A549 (cell line): ENCODE results near the gene NSG2. TPM values are rescaled to one million over a fixed set of nuclear protein-coding genes. Genes with fewer than 3 reads are reported as not detected.

Source experiments
- ATAC-seq, 2 experiments: fragments of 200-7000 bp in 1 of 2; fragments of >200 bp in 1 of 2; cut with Nextera tagmentation in 1 of 2; cut with Tn5 transposase in 1 of 2; 3 replicates each; pipeline versions ENCODE4 v1.8.0 to v1.9.1; 2018 to 2020; ENCODE audit warnings: mild to moderate bottlenecking in 1 of 2, moderate library complexity in 1 of 2
- CTCF ChIA-PET: fragments of 300-600 bp; sonication (Branson Sonifier 250); formaldehyde crosslinking; extraction: SDS; loops from one replicate; lab custom pipeline; 2021; ENCODE audit warnings: antibody characterized with exemption, inconsistent platforms; lab: Yijun Ruan, JAX
- POLR2A ChIA-PET: fragments of 350-600 bp; formaldehyde crosslinking; extraction: SDS; loops from one replicate; lab custom pipeline; 2021; ENCODE audit warnings: antibody characterized with exemption, inconsistent platforms; lab: Yijun Ruan, JAX
- DNase-seq, 2 experiments: peaks; one replicate each; pipeline versions ENCODE4 v3.0.0 to v3.0.0-alpha.2; 2011 to 2016; ENCODE audit warnings: low read depth in 1 of 2, low spot score in 1 of 2
- FAIRE-seq: peaks from 2 replicates; lab custom pipeline; 2011; peaks lifted over from hg19 to GRCh38; lab: Jason Lieb, UNC
- H3K27ac ChIP-seq, 2 experiments: fragments of >200 bp; sonication (Bioruptor Twin); formaldehyde crosslinking; 3 replicates each; pipeline ENCODE4 v1.5.1; 2016 to 2017
- H3K4me1 ChIP-seq: fragments of >200 bp; sonication (Bioruptor Twin); formaldehyde crosslinking; 3 replicates; pipeline ENCODE4 v1.6.1; 2016
- H3K4me2 ChIP-seq: fragments of >200 bp; sonication (Bioruptor Twin); formaldehyde crosslinking; 3 replicates; pipeline ENCODE4 v1.6.1; 2016
- H3K4me3 ChIP-seq: fragments of >200 bp; sonication (Bioruptor Twin); formaldehyde crosslinking; 3 replicates; pipeline ENCODE4 v1.5.1; 2016
- H3K9me3 ChIP-seq: fragments of >200 bp; sonication (Bioruptor Twin); formaldehyde crosslinking; 3 replicates; pipeline ENCODE4 v1.6.1; 2016
- CBX8 ChIP-seq: fragments of 200-600 bp; sonication (generic); IDR thresholded peaks from 2 replicates; pipeline ENCODE4 v1.6.1; 2016
- CEBPB ChIP-seq, 2 experiments: fragments of >200 bp in 1 of 2; sonication (Bioruptor Twin) in 1 of 2; formaldehyde crosslinking in 1 of 2; IDR thresholded peaks; 2 replicates each; pipeline ENCODE4 v1.6.1; 2012 to 2016
- EHMT2 ChIP-seq: fragments of 200-600 bp; sonication (generic); IDR thresholded peaks from 2 replicates; pipeline ENCODE4 v1.6.1; 2016; ENCODE audit warnings: antibody characterized with exemption, low read depth, mild to moderate bottlenecking, moderate library complexity
- HDAC2 ChIP-seq: fragments of 200-600 bp; sonication (generic); IDR thresholded peaks from 2 replicates; pipeline ENCODE4 v1.6.1; 2016
- HOXA7 ChIP-seq: fragments of 250-450 bp; sonication (Bioruptor Pico); IDR thresholded peaks from 2 replicates; pipeline ENCODE4 v1.5.0; 2020; ENCODE audit warnings: mild to moderate bottlenecking, moderate library complexity
- JUN ChIP-seq, 2 experiments: fragments of >200 bp; sonication (Bioruptor Twin); formaldehyde crosslinking; IDR thresholded peaks; 2 replicates in 1 of 2; 3 replicates in 1 of 2; pipeline ENCODE4 v1.6.1; 2016 to 2017
- KDM5A ChIP-seq: fragments of 200-600 bp; sonication (generic); IDR thresholded peaks from 2 replicates; pipeline ENCODE4 v1.6.1; 2016; ENCODE audit warnings: antibody characterized with exemption, mild to moderate bottlenecking
- MAFK ChIP-seq: fragments of 450-650 bp; IDR thresholded peaks from 2 replicates; pipeline ENCODE4 v1.6.1; 2014; ENCODE audit not compliant: partially characterized antibody
- NFE2L2 ChIP-seq: fragments of 150-350 bp; conservative IDR thresholded peaks from 2 replicates; pipeline ENCODE4 v1.6.1; 2014; ENCODE audit warnings: low read length
- PHF8 ChIP-seq: fragments of 200-600 bp; sonication (generic); IDR thresholded peaks from 2 replicates; pipeline ENCODE4 v1.6.1; 2016; ENCODE audit warnings: low read depth, mild to moderate bottlenecking, antibody characterized with exemption, moderate library complexity, borderline replicate concordance
- POLR2A ChIP-seq: IDR thresholded peaks from 2 replicates; pipeline ENCODE4 v1.6.1; 2012; ENCODE audit warnings: mild to moderate bottlenecking, low read length
- RAD21 ChIP-seq, 2 experiments: fragments of >200 bp in 1 of 2; sonication (Bioruptor Twin) in 1 of 2; formaldehyde crosslinking in 1 of 2; IDR thresholded peaks in 1 of 2; conservative IDR thresholded peaks in 1 of 2; 2 replicates in 1 of 2; 3 replicates in 1 of 2; pipeline ENCODE4 v1.6.1; 2012 to 2018; ENCODE audit warnings: inconsistent platforms in 1 of 2
- SMC3 ChIP-seq: fragments of >200 bp; sonication (Bioruptor Twin); formaldehyde crosslinking; IDR thresholded peaks from 3 replicates; pipeline ENCODE4 v1.6.1; 2018; ENCODE audit warnings: inconsistent platforms
- TP53 ChIP-seq: fragments of 250-450 bp; sonication (Bioruptor Pico); IDR thresholded peaks from 2 replicates; pipeline ENCODE4 v1.5.0; 2021; ENCODE audit warnings: mild to moderate bottlenecking, moderate library complexity
- ZSCAN20 ChIP-seq: fragments of 250-450 bp; sonication (Bioruptor Pico); IDR thresholded peaks from 2 replicates; pipeline ENCODE4 v1.8.0; 2022; ENCODE audit warnings: mild to moderate bottlenecking, moderate library complexity
- WGBS: methylation state at CpG from one replicate; pipeline ENCODE4 v1.1.6; 2017; ENCODE audit errors: missing lambda C conversion rate; 5-methylcytosine and 5-hydroxymethylcytosine counted together
- polyA plus RNA-seq, 4 experiments: library from polyadenylated mRNA; depleted of rRNA in 3 of 4; stranded (reverse); fragments of >200 nt; fragmentation: RNase III in 1 of 4; extraction: RNeasy Plus Mini Kit Qiagen cat#74134 plus additional on column Dnase treatment in 1 of 4; gene quantifications; 2 replicates in 3 of 4; 3 replicates in 1 of 4; pipeline ENCODE4 v1.2.3, GENCODE V29; 2011 to 2017
- TF ChIP-seq, protein P1 (sequence below): fragments of >200 bp; sonication (Bioruptor Twin); formaldehyde crosslinking; IDR thresholded peaks from 2 replicates; pipeline ENCODE4 v1.6.1; 2016
- TF ChIP-seq, protein P2 (sequence below): IDR thresholded peaks from 2 replicates; pipeline ENCODE4 v1.6.1; 2012
- TF ChIP-seq, protein P3 (sequence below): fragments of >200 bp; sonication (Bioruptor Twin); formaldehyde crosslinking; IDR thresholded peaks from 3 replicates; pipeline ENCODE4 v1.6.1; 2016
- TF ChIP-seq, protein P4 (sequence below): fragments of 150-350 bp; IDR thresholded peaks from 2 replicates; pipeline ENCODE4 v1.6.1; 2014; ENCODE audit warnings: low read depth, mild to moderate bottlenecking, low read length

NSG2 gene
- polyA plus RNA-seq, 2 of the 4 experiments (the other 2 are of a cell fraction): 0.06 TPM; not detected in 1

DNA sequence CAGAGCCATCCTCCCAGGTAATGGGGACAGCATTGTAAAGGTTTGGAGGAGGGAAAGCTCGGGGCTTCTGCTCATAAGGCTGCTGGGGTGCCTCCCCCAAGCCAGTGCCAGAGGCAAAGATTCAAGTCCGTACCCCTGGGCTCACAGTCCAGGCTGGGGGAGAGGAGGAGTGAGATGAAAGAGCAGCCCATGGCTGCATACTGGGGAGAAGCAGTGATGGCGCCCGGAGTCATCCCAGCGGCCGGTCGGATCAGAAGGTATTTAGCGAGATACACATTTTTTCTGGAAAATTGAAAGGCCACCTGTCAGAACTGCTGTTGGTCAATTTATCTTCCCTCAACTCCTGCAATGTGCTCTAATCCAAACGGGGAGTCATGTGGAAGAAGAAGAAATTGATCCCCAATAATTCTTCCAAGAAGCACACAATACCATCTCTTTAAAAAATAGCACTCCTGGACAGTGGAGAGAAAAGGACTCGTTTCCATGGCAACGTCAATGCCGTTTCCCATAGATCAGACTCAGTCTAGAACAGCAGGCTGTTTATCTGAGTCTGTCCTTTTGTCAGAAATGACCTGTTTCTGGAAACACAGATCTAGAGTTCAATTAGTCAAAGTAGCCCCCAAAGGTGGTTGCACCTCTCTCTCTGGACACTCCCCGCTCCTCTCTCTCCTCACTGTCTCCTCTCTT lies 65.9 kb downstream of the NSG2 start (continued):
- TF ChIP-seq, protein P1, sequence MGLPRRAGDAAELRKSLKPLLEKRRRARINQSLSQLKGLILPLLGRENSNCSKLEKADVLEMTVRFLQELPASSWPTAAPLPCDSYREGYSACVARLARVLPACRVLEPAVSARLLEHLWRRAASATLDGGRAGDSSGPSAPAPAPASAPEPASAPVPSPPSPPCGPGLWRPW: no peak
- TF ChIP-seq, protein P2, sequence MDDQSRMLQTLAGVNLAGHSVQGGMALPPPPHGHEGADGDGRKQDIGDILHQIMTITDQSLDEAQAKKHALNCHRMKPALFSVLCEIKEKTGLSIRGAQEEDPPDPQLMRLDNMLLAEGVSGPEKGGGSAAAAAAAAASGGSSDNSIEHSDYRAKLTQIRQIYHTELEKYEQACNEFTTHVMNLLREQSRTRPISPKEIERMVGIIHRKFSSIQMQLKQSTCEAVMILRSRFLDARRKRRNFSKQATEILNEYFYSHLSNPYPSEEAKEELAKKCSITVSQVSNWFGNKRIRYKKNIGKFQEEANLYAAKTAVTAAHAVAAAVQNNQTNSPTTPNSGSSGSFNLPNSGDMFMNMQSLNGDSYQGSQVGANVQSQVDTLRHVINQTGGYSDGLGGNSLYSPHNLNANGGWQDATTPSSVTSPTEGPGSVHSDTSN: no peak
- TF ChIP-seq, all 56 proteins: peak for 0

DNA sequence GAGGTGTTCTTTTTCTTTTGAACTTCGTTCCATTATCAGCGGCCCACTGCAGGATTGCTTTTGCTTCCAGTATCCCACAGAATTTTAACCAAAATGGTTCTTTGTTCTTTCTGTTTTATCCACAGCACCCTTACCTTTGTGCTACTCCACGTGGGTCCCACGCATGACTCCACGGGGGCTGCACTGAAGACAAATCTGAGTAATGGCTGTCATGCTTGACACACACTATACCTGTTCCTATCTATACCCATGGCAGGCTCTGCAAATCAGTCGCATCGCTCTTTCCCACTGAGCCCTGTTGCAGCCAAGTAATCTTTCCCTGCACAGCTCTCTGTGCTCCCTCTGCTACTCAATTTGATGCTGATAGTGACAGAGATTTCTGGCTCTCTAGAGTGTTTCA lies 69.7 kb downstream of the NSG2 start:
- FAIRE-seq (no peak), DNase-seq (no peak), ATAC-seq (no peak)
- H3K4me2 ChIP-seq: no peak overlapping the region
- H3K4me3 ChIP-seq: no peak overlapping the region
- no peaks in the 10 kb centered on the region for H3K4me1 ChIP-seq
- H3K27ac ChIP-seq: no peak overlapping the region
- WGBS: 31% methylated on average over 7 of the region's 7 CpGs
- CTCF ChIA-PET: interaction anchor here (1.2 to 1.9 kb wide), 2 partner anchors 10 to 21 kb away, joined by 3 to 4 read pairs; no protein-coding TSS in a partner anchor
- POLR2A ChIA-PET: no interaction called here
- H3K9me3 ChIP-seq: no peaks in the 10 kb centered on the region
- TF ChIP-seq, protein P3, sequence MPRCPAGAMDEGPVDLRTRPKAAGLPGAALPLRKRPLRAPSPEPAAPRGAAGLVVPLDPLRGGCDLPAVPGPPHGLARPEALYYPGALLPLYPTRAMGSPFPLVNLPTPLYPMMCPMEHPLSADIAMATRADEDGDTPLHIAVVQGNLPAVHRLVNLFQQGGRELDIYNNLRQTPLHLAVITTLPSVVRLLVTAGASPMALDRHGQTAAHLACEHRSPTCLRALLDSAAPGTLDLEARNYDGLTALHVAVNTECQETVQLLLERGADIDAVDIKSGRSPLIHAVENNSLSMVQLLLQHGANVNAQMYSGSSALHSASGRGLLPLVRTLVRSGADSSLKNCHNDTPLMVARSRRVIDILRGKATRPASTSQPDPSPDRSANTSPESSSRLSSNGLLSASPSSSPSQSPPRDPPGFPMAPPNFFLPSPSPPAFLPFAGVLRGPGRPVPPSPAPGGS: no peak
- TF ChIP-seq, protein P2: no peak
- no peak for TF ChIP-seq HDAC2

DNA sequence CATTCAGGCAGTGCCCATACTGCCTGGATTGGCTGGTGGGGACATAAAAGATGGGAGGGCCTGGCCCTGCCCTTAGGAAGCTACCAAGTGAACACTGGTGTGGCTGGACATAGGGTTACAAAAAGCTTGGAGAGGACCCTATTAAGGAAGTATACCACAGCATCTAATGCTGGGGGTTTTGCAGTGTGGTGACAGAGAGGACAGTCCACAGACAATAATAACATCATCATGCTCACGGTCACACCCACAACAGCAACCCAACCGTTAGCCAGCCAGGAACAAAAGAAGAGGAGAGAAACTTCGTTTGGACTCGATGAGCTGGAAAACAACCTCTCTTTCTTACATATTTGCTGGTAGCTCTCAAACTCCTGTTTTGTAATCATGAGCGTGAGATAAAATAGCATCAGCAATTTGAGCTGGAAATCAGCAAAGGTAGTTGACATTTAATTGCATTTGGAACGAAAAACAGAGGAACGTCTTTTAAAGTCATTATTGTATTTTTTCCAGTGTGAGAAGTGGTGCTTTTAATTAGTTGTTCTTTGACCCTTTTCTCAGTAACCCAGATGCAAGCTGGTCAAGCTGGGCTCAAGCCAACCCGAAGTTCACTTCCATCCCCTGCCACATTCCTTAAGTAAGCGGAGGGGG lies 73.4 kb downstream of the NSG2 start:
- Histone ChIP-seq H3K4me3 (no peak overlapping the region), H3K4me2 (no peak overlapping the region), H3K4me1 (no peaks in the 10 kb centered on the region), H3K27ac (no peak overlapping the region), H3K9me3 (no peaks in the 10 kb centered on the region)
- FAIRE-seq (no peak), DNase-seq (no peak), ATAC-seq (no peak)
- TF ChIP-seq TP53 (CRISPR knock-in tag) (no peak), HOXA7 (CRISPR knock-in tag) (no peak), KDM5A (no peak), CBX8 (no peak), RAD21 (conservative IDR thresholded peaks at IDR 0.05 in 1 of 2, IDR thresholded peaks at IDR 0.05 in 1 of 2) (no peak), PHF8 (no peak), SMC3 (no peak)
- 40% methylated on average over 9 of the region's 9 CpGs for WGBS
- CTCF ChIA-PET: interaction anchor here (1.0 kb wide), 1 partner anchor 16 kb away, joined by 4 read pairs; no protein-coding TSS in a partner anchor
- POLR2A ChIA-PET: no interaction called here

DNA sequence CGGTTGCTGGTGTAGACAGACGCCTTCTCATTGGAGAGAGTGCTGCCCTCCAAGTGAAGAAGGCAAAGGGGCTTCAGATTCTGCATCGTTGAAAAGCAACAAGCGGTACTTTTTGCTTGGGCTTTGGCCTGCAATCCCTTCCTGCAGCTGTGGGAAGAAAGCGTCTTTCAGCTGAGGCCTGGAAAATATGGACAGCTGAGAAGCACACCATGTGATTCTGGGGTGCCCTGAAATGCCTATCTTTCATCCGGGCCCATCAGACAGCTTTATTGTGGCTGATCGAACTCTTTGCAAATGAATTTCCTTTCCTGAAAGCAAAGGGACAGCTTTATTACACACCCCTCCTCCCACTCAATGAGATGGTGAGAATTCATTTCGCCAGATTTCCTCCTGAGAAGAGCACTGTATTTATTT lies 74.0 kb downstream of the NSG2 start:
- no peak for FAIRE-seq
- Histone ChIP-seq H3K4me1 (no peaks in the 10 kb centered on the region), H3K9me3 (no peaks in the 10 kb centered on the region), H3K4me3 (no peak overlapping the region), H3K27ac (no peak overlapping the region), H3K4me2 (no peak overlapping the region)
- no peak for ATAC-seq
- DNase-seq: no peak
- WGBS: 59% methylated on average over 8 of the region's 8 CpGs
- no peak for TF ChIP-seq ZSCAN20
- no peak for TF ChIP-seq NFE2L2
- TF ChIP-seq, protein P4, sequence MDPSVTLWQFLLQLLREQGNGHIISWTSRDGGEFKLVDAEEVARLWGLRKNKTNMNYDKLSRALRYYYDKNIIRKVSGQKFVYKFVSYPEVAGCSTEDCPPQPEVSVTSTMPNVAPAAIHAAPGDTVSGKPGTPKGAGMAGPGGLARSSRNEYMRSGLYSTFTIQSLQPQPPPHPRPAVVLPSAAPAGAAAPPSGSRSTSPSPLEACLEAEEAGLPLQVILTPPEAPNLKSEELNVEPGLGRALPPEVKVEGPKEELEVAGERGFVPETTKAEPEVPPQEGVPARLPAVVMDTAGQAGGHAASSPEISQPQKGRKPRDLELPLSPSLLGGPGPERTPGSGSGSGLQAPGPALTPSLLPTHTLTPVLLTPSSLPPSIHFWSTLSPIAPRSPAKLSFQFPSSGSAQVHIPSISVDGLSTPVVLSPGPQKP: no peak
- TF ChIP-seq POLR2A: no peak
- no peak for TF ChIP-seq EHMT2
- TF ChIP-seq, protein P2: no peak
- no peak for TF ChIP-seq CEBPB (IDR thresholded peaks at IDR 0.05)
- no peak for TF ChIP-seq JUN (IDR thresholded peaks at IDR 0.05)
- no peak for TF ChIP-seq MAFK
- ChIA-PET POLR2A (no interaction called here), CTCF (no interaction called here)
